Right lobe of liver (tissue), 4 donors: ENCODE results near the gene SMPD3.

Experiments
- POLR2A ChIP-seq: fragments of 450-650 bp; IDR thresholded peaks from one replicate; pipeline ENCODE4 v1.6.1; 2017; ENCODE audit warnings: antibody characterized with exemption, mild to moderate bottlenecking
- TF ChIP-seq, protein P1 (sequence below), 4 donors: fragments of 200-600 bp in 3 of 4; fragments of 450-650 bp in 1 of 4; IDR thresholded peaks; one replicate each; pipeline versions ENCODE4 v1.5.1 to v1.8.0; 2016 to 2022; ENCODE audit warnings: antibody characterized with exemption in 4 of 4, mild to moderate bottlenecking in 2 of 4
- donor health status: DM: no; HTN: no; CAD: no.
- donor health status: DM: no; HTN: no; CAD: no.
- donor health status: DM: no; HTN: yes; CAD: no.

DNA sequence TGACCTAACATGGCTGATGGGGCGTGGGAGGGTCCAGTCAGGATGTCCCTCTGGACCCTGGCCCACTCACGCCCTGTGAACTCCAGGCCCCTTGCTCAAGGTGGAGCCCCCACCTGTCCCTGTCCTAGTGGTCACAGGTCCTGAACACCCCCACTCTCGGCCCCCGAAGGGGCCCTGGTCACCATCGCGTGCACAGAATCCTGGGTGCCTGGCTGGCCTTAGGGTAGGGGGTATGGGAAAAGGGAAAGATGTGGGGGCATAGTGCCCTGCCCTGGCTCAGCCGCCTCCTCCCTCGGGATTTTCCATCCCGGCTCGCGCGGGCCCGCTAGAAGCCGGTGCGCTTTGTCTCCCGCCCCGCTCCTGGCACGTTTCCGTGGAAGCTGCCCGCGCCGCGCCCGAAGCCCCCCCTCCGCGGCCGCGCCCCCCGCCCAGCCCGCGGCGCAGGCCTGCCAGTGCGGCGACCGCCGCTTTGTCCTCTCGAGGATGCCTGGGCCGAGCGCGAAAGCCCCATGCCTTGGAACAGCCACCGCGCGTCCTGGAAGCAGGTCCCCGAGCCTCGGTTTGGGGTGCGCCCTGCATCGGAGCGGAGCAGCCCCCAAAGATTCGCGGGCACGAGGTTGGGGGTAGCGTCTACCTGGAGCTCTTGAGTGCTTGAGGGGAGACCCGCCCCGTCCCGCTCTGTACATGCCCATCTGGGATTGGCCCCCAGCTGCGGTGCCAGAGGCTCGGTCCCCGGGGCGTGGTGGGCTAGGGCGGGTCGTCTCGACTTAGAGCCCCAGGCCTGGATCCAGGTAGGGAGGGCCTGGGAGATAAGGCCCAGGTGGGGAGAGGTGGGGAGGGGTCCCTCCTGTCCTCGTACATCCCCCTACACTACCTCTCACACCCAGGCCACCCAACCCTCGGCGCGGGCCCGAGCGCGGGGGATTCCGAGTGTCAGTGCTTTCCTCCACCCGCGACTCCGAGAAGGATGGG is 1.3 kb downstream of the SMPD3 start:
- TF ChIP-seq POLR2A: no peak
- TF ChIP-seq, protein P1, sequence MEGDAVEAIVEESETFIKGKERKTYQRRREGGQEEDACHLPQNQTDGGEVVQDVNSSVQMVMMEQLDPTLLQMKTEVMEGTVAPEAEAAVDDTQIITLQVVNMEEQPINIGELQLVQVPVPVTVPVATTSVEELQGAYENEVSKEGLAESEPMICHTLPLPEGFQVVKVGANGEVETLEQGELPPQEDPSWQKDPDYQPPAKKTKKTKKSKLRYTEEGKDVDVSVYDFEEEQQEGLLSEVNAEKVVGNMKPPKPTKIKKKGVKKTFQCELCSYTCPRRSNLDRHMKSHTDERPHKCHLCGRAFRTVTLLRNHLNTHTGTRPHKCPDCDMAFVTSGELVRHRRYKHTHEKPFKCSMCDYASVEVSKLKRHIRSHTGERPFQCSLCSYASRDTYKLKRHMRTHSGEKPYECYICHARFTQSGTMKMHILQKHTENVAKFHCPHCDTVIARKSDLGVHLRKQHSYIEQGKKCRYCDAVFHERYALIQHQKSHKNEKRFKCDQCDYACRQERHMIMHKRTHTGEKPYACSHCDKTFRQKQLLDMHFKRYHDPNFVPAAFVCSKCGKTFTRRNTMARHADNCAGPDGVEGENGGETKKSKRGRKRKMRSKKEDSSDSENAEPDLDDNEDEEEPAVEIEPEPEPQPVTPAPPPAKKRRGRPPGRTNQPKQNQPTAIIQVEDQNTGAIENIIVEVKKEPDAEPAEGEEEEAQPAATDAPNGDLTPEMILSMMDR (IDR thresholded peaks at IDR 0.05): no peak
